GM18909 (cell line): ENCODE data around the gene ADCY10.

Source experiments
- ATAC-seq: cut with Tn5 transposase; IDR thresholded peaks from one replicate; pipeline ENCODE4 v1.9.1; 2021; ENCODE audit warnings: mild to moderate bottlenecking; ENCODE audit not compliant: unreplicated experiment, poor library complexity

ADCY10 gene

DNA sequence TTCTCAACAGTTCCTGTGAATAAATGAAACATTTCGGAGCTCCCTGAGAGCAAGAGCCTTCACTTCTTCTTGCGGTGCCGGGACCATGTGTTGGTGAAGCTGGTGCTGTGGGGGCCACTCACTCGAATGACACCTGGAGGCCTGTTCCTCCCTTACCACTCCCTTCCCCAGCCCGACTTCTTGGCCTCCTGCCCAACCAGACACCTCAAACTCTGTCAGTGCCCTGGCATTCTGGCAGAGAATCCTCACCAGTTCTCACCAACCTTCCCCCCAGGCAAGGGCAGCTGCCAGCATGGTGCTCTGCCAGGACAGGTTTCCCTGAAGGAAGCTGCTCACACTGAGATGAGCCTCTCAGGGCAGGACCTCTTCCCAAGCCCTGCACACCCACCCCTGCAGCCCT, 123.8 kb downstream of the ADCY10 start:
- ATAC-seq: no peak

DNA sequence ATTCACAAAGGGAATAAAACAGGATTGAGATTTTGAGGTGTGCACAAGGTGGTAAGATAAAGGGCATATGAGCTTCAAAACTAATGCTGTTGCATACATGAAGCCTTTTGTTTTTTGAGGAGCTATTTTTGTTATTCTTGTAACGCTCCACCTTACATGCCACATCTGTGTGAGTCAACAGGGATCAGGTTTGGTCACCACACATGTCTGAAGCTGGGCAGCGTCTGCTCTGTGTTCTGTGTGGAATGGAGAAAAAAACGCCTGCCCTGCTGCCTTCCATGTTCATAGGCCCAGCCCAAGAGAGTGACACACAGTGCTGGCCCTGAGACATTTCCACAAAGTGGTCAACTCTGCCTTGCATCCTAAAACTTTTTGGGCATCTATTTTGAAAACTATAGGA, 124.4 kb downstream of the ADCY10 start:
- no peak for ATAC-seq

DNA sequence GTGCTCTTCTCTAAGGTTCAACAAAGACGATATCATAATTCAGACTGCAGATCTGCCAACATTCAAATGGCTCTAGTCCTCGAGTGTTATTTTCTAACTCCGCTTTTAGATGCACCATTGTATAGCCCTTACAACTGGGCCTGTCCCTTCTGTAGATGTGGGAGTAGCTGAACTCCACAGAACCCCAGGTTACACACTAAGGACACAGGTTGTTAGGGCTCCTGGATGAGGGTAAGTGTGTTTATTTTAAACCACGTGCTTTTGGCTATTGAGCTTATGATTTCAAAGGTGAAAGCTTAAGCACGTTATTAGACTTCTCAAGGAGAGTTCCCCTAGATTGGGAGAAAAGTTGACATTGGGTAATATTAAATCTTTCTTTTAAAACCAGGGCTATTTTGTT, 127.4 kb downstream of the ADCY10 start:
- no peak for ATAC-seq

DNA sequence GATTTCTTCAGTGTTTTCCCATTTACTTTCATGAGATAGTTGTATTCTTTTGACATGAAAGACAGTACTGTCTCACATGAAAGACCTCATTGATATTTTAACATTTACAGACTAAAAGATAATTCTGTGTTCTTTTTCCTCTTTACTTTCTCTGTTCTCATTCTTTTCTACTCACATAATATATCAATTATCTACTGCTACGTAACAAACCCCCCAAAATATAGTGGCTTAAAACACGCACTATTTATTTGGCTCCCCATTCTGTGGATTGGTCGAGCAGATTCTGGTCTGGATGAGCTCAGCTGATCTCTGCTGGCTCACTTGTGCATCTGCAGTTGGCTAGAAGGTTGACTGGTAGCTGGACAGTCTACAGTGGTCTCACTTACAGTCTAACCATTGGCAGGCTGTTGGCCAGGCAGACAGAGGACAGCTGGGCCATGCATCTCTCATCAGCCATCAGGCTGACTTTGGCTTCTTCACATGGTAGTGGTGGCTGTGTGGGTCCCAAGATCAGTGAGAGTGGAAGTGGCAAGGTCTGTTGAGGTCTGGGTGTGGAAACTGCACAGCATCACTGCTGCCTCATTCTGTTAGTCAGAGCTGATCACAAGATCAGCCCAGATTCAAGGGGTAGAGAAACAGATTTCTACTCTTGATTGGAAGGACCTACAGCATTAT, 128.9 kb downstream of the ADCY10 start:
- ATAC-seq: no peak

DNA sequence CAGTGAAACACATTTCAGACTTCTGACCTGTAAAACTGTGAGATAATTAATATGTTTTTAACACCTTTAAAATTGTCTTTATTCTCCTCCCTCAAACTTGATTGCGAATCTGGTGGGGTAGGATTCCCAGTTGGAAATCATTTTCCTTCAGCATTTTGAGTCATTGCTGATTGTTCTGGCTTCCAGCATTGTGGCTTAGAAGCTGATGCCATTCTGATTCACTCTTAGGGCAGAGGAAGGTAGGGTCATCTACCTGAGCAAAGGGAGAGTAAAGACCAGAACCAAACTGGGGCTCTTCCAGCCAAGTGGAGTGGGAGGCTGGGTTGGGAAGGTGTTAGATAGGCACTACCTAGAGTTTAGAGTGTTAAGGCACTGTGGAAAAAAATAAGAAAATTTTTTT, 131.0 kb downstream of the ADCY10 start:
- no peak for ATAC-seq

DNA sequence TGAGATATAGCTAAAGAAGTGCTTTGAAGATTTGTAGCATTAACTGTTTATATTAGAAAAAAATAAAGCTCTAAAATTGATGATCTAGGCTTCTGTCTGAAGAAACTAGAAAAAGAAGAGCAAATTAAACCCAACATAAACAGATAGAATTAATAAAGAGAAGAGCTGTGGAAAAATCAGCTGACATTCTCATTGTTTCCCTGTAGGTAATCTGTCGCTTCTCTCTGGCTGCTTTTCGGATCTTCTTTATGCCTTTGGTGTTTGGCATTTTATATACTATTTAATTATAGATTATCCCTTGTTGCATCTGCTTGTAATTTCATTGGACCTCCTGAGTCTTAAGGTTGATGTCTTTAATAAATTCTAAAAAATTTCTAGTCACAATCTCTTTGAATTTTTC, 132.4 kb downstream of the ADCY10 start:
- ATAC-seq: no peak

DNA sequence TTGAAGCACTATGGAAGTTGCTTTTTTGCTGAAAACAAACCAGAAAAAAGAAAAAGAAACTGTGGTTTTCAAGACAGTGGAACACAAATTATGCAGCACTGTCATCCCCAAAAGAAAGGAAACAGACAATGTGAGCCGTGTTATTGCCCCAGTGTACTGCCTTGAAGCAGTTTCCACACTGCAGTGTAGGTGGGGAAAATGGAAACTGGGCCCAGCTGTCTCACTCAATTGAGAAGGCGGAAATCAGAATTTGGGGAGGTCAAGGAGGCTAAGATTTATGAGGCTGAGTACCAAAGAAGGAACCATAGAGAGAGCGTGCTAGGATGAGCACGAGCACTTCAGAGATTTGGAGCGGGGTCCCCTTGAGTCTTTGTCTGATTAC, 136.7 kb downstream of the ADCY10 start:
- no peak for ATAC-seq

DNA sequence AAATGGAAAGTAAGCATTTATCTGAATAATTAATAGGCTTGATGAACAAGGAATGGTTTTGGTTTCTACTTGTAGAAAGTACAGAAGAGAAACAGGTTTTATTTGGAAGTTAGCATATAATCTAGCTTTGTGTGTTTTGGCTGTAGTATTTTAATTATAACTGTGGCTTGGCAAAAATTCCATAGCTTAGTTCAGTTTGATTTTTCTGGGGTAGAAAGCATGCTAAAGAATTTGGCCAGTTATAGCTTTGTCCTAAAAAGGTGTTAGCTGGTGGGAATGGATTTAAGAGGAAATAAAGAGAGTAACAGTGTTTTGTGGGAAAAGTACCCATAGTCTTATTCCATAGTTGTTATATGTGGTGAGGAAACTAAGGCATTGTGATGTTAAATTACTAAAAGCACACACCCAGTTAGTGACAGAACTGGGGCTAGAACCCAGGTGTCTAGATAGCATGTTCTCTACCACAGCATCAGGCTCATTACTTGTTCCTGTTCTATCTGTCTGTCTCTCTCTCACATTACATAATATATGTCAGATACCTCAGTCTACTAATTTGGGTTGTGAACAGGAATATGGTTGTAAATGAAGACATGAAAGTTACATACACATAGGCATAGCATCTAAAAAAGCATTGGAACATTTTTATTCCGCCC, 137.2 kb downstream of the ADCY10 start:
- ATAC-seq: no peak

DNA sequence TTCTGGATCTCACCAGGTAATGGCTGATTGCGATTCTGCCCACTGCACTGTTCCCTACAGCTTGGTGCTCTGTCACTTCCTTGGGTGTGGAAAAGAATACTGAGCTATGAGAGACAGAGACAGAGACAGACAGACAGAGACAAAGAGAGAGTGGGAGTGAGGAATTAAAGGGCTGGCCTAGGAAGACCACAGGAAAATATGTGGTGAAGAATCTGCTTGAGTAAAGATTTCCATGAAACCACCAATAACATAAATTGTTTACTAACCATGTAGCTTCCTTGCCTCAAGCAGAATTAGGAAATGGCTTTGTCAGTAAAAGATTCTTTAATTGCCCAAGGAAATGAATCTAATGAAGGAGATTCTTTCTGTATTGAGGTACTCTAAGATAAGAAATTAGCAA, 137.8 kb downstream of the ADCY10 start:
- ATAC-seq: no peak

DNA sequence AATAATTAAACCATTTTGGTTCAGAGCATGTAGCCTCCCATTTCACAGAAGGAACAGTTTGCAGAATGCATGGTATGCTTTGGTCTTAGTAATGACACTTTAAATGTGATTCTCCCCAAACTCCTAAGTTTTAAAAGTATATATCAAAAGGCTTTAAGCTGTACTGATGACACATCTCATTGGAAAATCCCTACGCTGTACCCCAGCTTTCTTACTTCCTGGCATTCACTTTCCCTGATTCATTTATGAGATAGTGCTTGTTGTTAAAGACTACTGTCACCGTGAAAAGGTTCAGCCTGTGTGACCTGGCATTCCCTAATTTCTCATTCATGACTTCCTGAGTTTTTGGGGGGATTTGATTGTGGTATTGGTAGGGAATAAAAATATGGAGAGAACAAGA, 138.8 kb downstream of the ADCY10 start:
- no peak for ATAC-seq

DNA sequence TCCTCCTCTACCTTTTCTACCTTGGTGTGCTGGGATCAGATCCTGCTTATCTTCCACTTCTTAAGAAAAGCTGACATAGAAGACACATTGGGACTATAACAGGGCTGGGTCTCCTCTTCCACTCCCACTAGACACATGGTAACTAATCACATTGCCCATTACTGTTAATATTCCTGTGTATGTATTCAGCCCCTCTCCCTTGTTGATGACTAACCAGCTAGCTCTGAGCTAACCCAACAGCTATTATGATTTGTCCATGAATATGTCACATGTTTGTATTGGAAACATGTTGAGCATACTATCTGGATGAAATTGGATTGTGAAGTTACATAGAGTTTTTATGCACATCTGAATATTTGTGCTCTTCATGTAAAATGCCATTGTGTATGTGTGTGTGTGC, 139.2 kb downstream of the ADCY10 start:
- no peak for ATAC-seq

DNA sequence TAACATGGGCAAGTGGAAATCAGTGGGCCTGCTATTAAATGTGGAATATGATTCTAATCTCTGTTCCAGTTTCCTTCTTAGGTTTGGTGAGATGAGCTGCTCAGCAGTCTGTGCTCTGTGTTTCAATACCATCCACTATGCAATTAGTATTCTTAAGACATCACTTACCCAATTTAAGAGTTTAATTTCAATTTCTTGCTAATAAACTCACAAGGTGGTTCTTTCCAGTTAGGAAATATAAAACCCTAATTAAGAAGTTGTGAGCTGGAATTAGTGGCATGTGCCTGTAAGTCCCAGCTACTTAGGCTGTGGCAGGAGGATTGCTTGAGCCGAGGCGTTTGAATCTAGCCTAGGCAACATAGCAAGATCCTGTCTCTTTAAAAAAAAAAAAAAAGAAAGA, 140.4 kb downstream of the ADCY10 start:
- no peak for ATAC-seq

DNA sequence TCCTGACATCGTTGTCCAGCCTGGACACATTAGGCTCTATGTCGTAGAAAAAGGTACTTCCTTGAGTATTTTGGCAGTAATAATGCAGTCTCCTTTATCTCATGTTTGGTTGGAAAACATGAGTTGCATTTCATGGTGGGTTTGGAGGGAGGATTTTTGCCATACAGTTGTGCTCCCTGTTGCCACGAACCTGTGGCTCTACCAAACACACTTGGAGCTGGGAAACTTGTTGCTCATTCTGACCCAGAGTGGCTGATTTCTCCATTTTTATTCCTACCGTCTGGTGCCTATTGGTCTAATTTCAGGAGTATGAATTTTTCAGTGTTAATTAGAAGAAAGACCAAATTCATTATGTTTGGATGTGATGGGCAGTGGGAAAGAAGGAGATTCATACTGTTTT, 141.5 kb downstream of the ADCY10 start:
- no peak for ATAC-seq

DNA sequence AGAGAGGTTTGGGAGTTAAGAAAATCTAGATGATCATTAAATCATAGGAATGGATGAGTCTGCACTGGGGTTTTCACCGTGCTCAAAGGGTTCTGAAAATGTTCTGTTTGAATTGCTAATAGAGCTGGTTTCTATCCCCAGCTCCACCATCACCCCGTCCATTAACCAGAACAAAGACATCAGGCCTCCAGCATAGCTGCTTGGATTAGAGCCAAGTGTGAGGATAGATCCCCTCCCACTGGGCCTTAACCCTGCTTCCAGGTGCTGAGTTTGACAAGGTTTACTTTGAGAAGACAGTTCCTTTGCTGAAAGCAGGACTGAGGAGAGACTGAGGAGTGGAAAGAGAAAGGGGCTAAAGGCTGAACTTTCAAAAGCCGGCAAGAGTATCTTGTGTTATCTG, 143.8 kb downstream of the ADCY10 start:
- no peak for ATAC-seq

DNA sequence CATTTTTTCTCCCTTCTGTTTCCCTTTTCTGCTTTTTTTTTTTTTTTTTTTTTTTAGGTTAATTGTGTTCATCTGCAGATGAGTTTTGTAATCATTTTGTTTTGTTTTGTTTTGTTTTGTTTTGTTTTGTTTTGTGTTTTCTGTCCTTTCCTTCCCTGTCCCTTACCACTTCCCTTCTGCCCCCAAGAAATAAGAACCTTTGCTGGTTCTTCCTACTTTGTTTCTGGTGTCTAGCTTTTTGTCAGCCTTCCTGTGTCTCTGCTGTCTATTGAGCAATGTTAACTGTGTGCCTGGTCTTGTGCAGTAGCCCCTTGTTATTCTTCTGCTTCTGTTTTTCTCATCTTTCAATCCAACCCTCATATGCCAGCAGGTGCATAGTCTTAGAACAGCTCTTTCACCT, 146.2 kb downstream of the ADCY10 start:
- no peak for ATAC-seq

DNA sequence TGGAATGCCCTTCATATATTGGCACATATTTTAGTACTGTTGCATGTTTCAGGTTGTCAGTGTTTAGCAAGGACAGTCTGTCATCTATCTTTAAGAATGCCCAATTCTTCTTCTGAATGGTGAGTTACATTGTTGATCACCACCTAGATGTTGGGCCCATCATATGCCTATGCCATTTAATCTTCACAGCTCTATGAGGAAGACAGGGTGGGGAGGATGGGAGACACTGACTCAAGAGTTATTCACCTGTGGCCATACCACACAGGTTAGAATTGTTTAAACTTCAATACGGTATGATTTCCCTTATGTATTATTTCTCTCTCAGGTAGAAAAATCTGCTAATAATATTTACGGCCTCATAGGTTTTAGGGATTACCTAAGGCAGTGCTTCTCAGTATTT, 147.4 kb downstream of the ADCY10 start:
- no peak for ATAC-seq

DNA sequence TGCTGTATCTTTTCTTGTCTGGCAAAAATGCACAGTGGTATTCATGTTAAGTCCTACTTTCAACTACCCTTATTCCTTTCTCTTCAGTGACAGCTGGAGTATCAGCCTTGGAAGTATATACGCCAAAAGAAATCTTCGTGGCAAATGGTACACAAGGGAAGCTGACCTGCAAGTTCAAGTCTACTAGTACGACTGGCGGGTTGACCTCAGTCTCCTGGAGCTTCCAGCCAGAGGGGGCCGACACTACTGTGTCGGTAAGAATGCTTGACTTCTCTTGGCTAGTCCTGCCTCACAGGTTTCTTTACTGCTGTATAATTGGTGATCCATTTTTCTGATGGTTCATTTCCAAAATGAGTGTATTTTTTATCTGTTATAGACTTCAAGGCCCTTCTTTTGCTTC, 148.4 kb downstream of the ADCY10 start:
- ATAC-seq: no peak

DNA sequence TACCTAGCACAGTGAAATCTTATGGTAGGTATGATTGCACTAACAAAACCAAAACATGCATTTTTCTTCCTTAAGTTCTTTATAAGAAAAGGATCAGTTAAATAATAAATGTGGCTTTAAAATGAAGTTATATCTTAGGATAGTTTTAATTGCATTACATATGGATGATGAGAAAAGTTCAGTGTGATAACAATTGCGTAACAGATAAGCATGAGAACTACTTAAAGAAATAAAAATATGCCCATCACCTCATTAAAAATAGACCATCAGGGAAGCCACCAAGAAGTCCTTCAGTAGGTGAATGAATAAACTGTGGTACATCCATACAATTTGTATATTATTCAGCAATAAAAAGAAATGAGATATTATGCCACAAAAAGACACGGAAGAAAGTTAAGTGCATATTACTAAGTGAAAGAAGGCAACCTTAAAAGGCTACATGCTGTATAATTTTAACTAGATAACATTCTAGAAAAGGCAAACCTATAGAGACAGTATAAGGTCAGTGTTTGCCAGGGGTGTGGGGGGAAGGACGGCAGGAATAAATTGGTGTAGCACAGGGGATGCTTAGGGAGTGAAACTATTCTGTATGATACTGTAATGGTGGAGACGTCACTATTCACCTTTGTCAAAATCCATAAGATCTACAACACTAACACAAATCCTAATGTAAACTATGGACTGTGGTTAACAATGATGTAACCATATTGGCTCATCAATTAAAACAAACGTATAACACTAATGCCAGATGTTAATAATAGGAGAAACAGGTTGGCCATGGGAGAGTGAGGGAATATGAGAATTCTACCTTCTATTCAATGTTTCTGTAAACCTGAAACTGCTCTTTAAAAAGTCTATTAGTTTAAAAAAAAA, 149.2 kb downstream of the ADCY10 start:
- ATAC-seq: no peak

DNA sequence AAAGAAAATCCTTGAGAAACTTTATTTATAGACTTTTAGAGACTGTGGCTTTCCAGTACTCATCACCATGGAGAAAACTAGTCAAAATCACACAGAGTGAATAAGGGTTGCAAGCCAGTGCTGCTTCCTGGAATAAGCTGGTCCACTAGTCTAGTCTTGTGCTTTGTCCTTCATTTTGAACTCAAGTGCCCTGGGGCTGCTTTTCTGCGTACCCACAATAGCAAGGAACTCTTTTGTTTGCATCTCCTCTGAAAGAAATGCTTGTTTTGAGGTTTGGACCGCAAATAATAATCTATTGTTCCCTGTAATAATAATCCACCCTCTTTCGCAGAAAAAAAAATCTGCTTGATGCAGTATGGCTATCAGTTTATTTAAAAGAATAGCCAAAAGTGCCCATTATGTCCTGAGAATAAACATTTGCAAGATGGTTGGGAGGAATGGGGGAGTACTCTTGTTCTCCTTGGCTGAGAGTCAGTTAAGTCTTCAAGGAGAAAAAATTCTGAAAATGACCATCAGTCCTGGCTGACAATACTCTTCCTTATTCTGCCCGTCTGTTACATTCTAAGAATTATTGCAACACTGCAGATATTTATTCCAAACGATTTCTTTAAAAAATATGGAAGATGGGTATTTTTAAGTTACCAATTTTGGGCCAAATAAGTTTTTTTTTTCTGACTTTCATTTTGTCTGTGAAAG, 150.3 kb downstream of the ADCY10 start:
- no peak for ATAC-seq

DNA sequence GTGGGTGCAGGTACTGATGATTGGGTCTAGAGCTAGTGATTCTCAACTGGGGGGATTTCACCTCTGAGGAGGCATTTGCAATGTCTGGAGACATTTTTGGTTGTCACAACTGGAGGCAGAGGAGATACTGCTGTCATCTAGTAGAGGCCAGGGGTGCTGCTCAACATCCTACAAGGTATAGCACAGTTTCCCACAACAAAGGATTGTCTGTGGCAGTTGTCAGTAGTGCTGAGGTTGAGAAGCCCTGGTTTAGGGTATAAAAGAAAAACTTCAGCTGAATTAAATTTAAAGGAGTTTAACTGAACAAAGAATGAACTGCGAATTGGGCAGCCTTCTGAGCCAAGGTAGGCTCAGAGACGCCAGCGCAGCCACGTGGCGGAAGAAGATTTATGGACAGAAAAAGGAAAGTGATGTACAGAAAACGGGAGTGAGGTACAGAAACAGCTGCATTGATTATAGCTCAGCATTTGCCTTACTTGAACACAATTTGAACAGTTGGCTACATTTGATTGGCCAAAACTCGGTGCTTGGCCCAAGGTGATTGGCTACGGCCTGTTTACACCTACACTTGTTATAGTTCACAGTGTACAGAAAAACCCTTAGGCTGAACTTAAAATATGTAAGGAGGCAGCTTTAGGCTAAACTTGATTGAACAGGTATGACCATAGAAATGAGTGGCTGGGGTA, 151.7 kb downstream of the ADCY10 start:
- ATAC-seq: no peak
